HepG2 (cell line): ENCODE measurements around the gene HENMT1. TPM values are rescaled to one million over a fixed set of nuclear protein-coding genes. Genes with fewer than 3 reads are reported as not detected.

ENCODE experiments used
- ATAC-seq: fragments of 200-7000 bp; cut with Tn5 transposase; 3 replicates; pipeline ENCODE4 v1.9.1; 2020; ENCODE audit warnings: mild to moderate bottlenecking, moderate library complexity
- BruUV-seq: library from RNA; stranded (reverse); fragments of 400-500 nt; replicated peaks from 2 replicates; lab custom pipeline; 2021; lab: Mats Ljungman, UMichigan
- CTCF ChIA-PET: fragments of 300-600 bp; formaldehyde crosslinking; extraction: SDS; loops from one replicate; lab custom pipeline; 2021; ENCODE audit warnings: low total read pairs, inconsistent platforms, low intra/inter-chr PET ratio; lab: Yijun Ruan, JAX
- POLR2A ChIA-PET: fragments of 350-600 bp; sonication (Branson Sonifier 250); formaldehyde crosslinking; loops from one replicate; lab custom pipeline; 2020; ENCODE audit warnings: antibody characterized with exemption, inconsistent platforms; lab: Yijun Ruan, JAX
- DNase-seq: peaks from one replicate; pipeline ENCODE4 v3.0.0-alpha.2; 2015; ENCODE audit warnings: low spot score
- FAIRE-seq: peaks from 3 replicates; lab custom pipeline; 2011; peaks lifted over from hg19 to GRCh38; lab: Jason Lieb, UNC
- H2AFZ ChIP-seq: one replicate; pipeline ENCODE4 v1.6.1; 2011; ENCODE audit warnings: low read length, inconsistent platforms
- H3K27ac ChIP-seq: fragments of 300-600 bp; 3 replicates; pipeline ENCODE4 v1.8.0; 2011; ENCODE audit warnings: mixed run types, mild to moderate bottlenecking, mixed read lengths, low read length, inconsistent platforms; ENCODE audit not compliant: insufficient read depth; ENCODE audit errors: extremely low read length
- H3K27me3 ChIP-seq, 2 experiments: fragments of 200-600 bp in 1 of 2; 2 replicates in 1 of 2; 3 replicates in 1 of 2; pipeline versions ENCODE4 v1.6.0 to v1.8.0; 2011; ENCODE audit warnings: low read length in 2 of 2, mild to moderate bottlenecking in 2 of 2, moderate library complexity in 2 of 2, inconsistent platforms in 1 of 2; ENCODE audit not compliant: insufficient read depth in 2 of 2, control insufficient read depth in 1 of 2
- H3K36me3 ChIP-seq, 2 experiments: fragments of 200-600 bp in 1 of 2; replicated peaks in 1 of 2; 2 replicates in 1 of 2; 3 replicates in 1 of 2; pipeline versions ENCODE4 v1.5.1 to v1.8.0; 2011; ENCODE audit warnings: low read length in 2 of 2, inconsistent platforms in 1 of 2; ENCODE audit not compliant: insufficient read depth in 2 of 2, control insufficient read depth in 1 of 2
- H3K4me1 ChIP-seq: 2 replicates; pipeline ENCODE4 v1.5.1; 2012; ENCODE audit warnings: low read length, inconsistent platforms; ENCODE audit not compliant: insufficient read depth
- H3K4me2 ChIP-seq: 2 replicates; pipeline ENCODE4 v1.6.0; 2011; ENCODE audit warnings: low read depth, low read length, inconsistent platforms
- H3K4me3 ChIP-seq, 3 experiments: fragments of 200-600 bp in 1 of 3; sonication (generic), shearing (Covaris generic) in 1 of 3; replicated peaks in 1 of 3; 2 replicates each; pipeline ENCODE4 v1.5.1; 2011 to 2016; ENCODE audit warnings: low read length in 3 of 3, inconsistent platforms in 2 of 3, low read depth in 2 of 3, mild to moderate bottlenecking in 2 of 3, control low read depth in 1 of 3, mixed read lengths in 1 of 3; ENCODE audit not compliant: insufficient read depth in 1 of 3
- H3K79me2 ChIP-seq: one replicate; pipeline ENCODE4 v1.6.1; 2011; ENCODE audit warnings: low read length, inconsistent platforms; ENCODE audit not compliant: insufficient read depth
- H3K9ac ChIP-seq: 2 replicates; pipeline ENCODE4 v1.6.0; 2011; ENCODE audit warnings: mild to moderate bottlenecking, low read depth, low read length, inconsistent platforms; ENCODE audit not compliant: insufficient read depth
- H3K9me3 ChIP-seq: 2 replicates; pipeline ENCODE4 v1.5.1; 2012; ENCODE audit warnings: mild to moderate bottlenecking, low read length
- H4K20me1 ChIP-seq: 2 replicates; pipeline ENCODE4 v1.6.0; 2011; ENCODE audit warnings: inconsistent platforms, mild to moderate bottlenecking, low read length, moderate library complexity; ENCODE audit not compliant: insufficient read depth
- BRD4 ChIP-seq: sonication (generic); formaldehyde crosslinking; IDR thresholded peaks from 2 replicates; pipeline ENCODE4 v1.4.0; 2020; ENCODE audit warnings: missing genetic modification reagents
- HDAC1 ChIP-seq: sonication (generic); formaldehyde crosslinking; IDR thresholded peaks from 2 replicates; pipeline ENCODE4 v1.5.1; 2020; ENCODE audit warnings: mild to moderate bottlenecking, missing genetic modification reagents
- HNRNPUL1 ChIP-seq: fragments of 200-400 bp; formaldehyde crosslinking; IDR thresholded peaks from 2 replicates; pipeline ENCODE4 v1.6.1; 2017; ENCODE audit warnings: low read depth, mild to moderate bottlenecking, low read length, moderate library complexity
- IRX3 ChIP-seq: sonication (generic); formaldehyde crosslinking; IDR thresholded peaks from 2 replicates; pipeline ENCODE4 v1.8.1; 2023; ENCODE audit warnings: mild to moderate bottlenecking, low read depth, missing genetic modification reagents, borderline replicate concordance
- KAT8 ChIP-seq: IDR thresholded peaks from 2 replicates; pipeline ENCODE4 v1.6.1; 2016; ENCODE audit warnings: missing genetic modification reagents, missing compliant biosample characterization
- SIX4 ChIP-seq: sonication (generic); formaldehyde crosslinking; IDR thresholded peaks from 2 replicates; pipeline ENCODE4 v1.4.0; 2020; ENCODE audit warnings: missing genetic modification reagents
- SMAD3 ChIP-seq: sonication (generic); formaldehyde crosslinking; IDR thresholded peaks from 2 replicates; pipeline ENCODE4 v1.4.0; 2020; ENCODE audit warnings: missing genetic modification reagents
- SNAPC2 ChIP-seq: sonication (generic); formaldehyde crosslinking; IDR thresholded peaks from 2 replicates; pipeline ENCODE4 v1.8.1; 2022; ENCODE audit warnings: mild to moderate bottlenecking, missing genetic modification reagents
- THYN1 ChIP-seq: sonication (generic); formaldehyde crosslinking; IDR thresholded peaks from 2 replicates; pipeline ENCODE4 v1.8.1; 2023; ENCODE audit warnings: low read depth, mild to moderate bottlenecking, moderate library complexity, missing genetic modification reagents, borderline replicate concordance
- TMF1 ChIP-seq: sonication (generic); formaldehyde crosslinking; IDR thresholded peaks from 2 replicates; pipeline ENCODE4 v1.8.1; 2022; ENCODE audit warnings: low read depth, missing genetic modification reagents
- ZFP37 ChIP-seq: sonication (generic); formaldehyde crosslinking; IDR thresholded peaks from 2 replicates; pipeline ENCODE4 v1.4.0; 2020; ENCODE audit warnings: missing genetic modification reagents, borderline replicate concordance
- ZNF138 ChIP-seq: sonication (generic); formaldehyde crosslinking; IDR thresholded peaks from 2 replicates; pipeline ENCODE4 v1.5.0; 2020; ENCODE audit warnings: mild to moderate bottlenecking, low read depth, missing genetic modification reagents
- ZNF20 ChIP-seq: sonication (generic); formaldehyde crosslinking; IDR thresholded peaks from 2 replicates; pipeline ENCODE4 v1.4.0; 2020; ENCODE audit warnings: mild to moderate bottlenecking, moderate library complexity, missing genetic modification reagents
- ZNF333 ChIP-seq: sonication (generic); formaldehyde crosslinking; IDR thresholded peaks from 2 replicates; pipeline ENCODE4 v1.4.0; 2020; ENCODE audit warnings: mild to moderate bottlenecking, missing genetic modification reagents, borderline replicate concordance
- ZNF777 ChIP-seq: sonication (generic); formaldehyde crosslinking; IDR thresholded peaks from 2 replicates; pipeline ENCODE4 v1.4.0; 2020; ENCODE audit warnings: missing genetic modification reagents
- WGBS: methylation state at CpG from one replicate; pipeline ENCODE4 v1.1.6; 2017; ENCODE audit warnings: low lambda C conversion rate; 5-methylcytosine and 5-hydroxymethylcytosine counted together
- in situ Hi-C: cut with HindIII; loops from 2 replicates; pipeline ENCODE4 v1.10.0; 2017; ENCODE audit warnings: low pct_unique_long_range_greater_than_20kb; ENCODE audit not compliant: extremely low pct_ligation_motif_present
- intact Hi-C: fragments of 100-400 bp; cut with micrococcal nuclease; formaldehyde crosslinking; loops from one replicate; pipeline ENCODE4 v1.10.0; 2022; ENCODE audit not compliant: unreplicated experiment
- polyA plus RNA-seq, 8 experiments: library from polyadenylated mRNA; depleted of rRNA in 3 of 8; stranded (reverse) in 7 of 8; unstranded in 1 of 8; fragments of >200 nt; fragmentation: Illumina TruSeq in 4 of 8; extraction: Trizol in 4 of 8; gene quantifications; 2 replicates each; pipeline versions ENCODE4 v1.2.1 to v1.2.3, GENCODE V29; 2011 to 2016; ENCODE audit warnings: low read depth in 4 of 8, missing spikeins in 1 of 8, mixed read lengths in 1 of 8; ENCODE audit not compliant: insufficient read depth in 1 of 8
- total RNA-seq, 5 experiments: library from RNA; depleted of rRNA; stranded (reverse); fragments of >200 nt; fragmentation: Illumina TruSeq; extraction: Trizol; gene quantifications; 2 replicates each; pipeline ENCODE4 v1.2.3, GENCODE V29; 2016; ENCODE audit warnings: low read depth in 1 of 5
- TF ChIP-seq, protein P1 (sequence below): sonication (generic); formaldehyde crosslinking; IDR thresholded peaks from 2 replicates; pipeline ENCODE4 v1.4.0; 2020; ENCODE audit warnings: missing genetic modification reagents
- TF ChIP-seq, protein P2 (sequence below): sonication (generic); formaldehyde crosslinking; IDR thresholded peaks from 2 replicates; pipeline ENCODE4 v1.8.1; 2023; ENCODE audit warnings: mild to moderate bottlenecking, inconsistent platforms, moderate library complexity, missing genetic modification reagents, borderline replicate concordance

The HENMT1 gene
- total and polyA plus RNA-seq, 2 of the 13 experiments (the other 11 are each of a cell fraction or from before 2014, with no cell fraction given), result not detected

DNA sequence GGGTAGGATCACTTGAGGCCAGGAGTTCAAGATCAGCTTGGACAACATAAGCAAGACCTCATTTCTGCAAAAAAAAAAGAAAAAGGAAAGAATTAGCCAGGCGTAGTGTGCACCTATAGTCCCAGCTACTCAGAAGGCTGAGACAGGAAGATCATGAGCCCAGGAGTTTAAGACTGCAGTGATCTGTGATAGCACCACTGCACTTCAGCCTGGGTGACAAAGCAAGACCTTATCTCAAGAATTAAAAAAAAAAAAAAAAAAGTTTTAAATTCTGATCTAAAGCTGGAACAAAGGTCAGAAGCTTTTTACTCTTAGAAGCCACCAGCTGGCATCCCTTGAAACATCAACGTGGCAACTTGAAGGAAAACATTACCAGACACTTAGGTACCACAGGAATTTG, 45.3 kb downstream of the HENMT1 start (continued):
- TF ChIP-seq, protein P1, sequence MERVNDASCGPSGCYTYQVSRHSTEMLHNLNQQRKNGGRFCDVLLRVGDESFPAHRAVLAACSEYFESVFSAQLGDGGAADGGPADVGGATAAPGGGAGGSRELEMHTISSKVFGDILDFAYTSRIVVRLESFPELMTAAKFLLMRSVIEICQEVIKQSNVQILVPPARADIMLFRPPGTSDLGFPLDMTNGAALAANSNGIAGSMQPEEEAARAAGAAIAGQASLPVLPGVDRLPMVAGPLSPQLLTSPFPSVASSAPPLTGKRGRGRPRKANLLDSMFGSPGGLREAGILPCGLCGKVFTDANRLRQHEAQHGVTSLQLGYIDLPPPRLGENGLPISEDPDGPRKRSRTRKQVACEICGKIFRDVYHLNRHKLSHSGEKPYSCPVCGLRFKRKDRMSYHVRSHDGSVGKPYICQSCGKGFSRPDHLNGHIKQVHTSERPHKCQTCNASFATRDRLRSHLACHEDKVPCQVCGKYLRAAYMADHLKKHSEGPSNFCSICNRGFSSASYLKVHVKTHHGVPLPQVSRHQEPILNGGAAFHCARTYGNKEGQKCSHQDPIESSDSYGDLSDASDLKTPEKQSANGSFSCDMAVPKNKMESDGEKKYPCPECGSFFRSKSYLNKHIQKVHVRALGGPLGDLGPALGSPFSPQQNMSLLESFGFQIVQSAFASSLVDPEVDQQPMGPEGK, result no peak

DNA sequence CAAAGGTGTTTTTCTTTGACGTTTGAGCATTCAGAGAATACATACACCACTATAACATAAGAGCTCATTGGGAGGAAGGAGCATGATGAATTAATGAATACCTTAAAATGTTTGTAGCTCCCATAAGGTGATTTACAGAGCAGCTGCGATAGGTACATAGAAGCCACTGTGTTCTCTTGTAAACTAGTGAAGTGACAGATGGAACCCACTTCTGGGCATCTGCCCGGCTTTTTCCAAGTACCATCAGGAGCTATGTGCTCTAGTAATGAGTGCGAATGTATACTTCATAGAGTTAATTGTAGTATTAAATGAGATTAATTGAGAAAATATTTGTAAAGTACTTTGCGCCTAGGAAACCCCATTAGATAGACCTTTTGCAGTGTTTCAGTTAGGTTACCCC, 48.4 kb downstream of the HENMT1 start:
- H3K4me3 ChIP-seq, result no peak overlapping the region
- no TSS peak for BruUV-seq
- H3K79me2 ChIP-seq, result no peaks in the 10 kb centered on the region
- no peak overlapping the region for H3K4me2 ChIP-seq
- no peak overlapping the region for H3K27ac ChIP-seq
- DNase-seq, result no peak
- in situ Hi-C loops, result no loop called here
- no peaks in the 10 kb centered on the region for H3K36me3 ChIP-seq
- FAIRE-seq, result no peak
- ChIA-PET POLR2A (no interaction called here), CTCF (no interaction called here)
- H3K9me3 ChIP-seq, result no peaks in the 10 kb centered on the region
- H3K27me3 ChIP-seq, result no peaks in the 10 kb centered on the region
- no peak for ATAC-seq
- no peak for TF ChIP-seq ZNF20 (CRISPR knock-in tag)
- TF ChIP-seq KAT8 (CRISPR knock-in tag), result no peak
- TF ChIP-seq SMAD3 (CRISPR knock-in tag), result no peak
- no peak for TF ChIP-seq HDAC1 (CRISPR knock-in tag)
- no peak for TF ChIP-seq SNAPC2 (CRISPR knock-in tag)
- TF ChIP-seq TMF1 (CRISPR knock-in tag), result no peak
- TF ChIP-seq ZNF138 (CRISPR knock-in tag), result no peak
- TF ChIP-seq ZNF333, result no peak
- no peak for TF ChIP-seq ZFP37
- no peak for TF ChIP-seq SIX4
- TF ChIP-seq BRD4 (CRISPR knock-in tag), result no peak
- no peak for TF ChIP-seq HNRNPUL1
- TF ChIP-seq THYN1 (CRISPR knock-in tag), result no peak
- no peak for TF ChIP-seq IRX3 (CRISPR knock-in tag)
- TF ChIP-seq ZNF777 (CRISPR knock-in tag), result no peak
- TF ChIP-seq, protein P2, sequence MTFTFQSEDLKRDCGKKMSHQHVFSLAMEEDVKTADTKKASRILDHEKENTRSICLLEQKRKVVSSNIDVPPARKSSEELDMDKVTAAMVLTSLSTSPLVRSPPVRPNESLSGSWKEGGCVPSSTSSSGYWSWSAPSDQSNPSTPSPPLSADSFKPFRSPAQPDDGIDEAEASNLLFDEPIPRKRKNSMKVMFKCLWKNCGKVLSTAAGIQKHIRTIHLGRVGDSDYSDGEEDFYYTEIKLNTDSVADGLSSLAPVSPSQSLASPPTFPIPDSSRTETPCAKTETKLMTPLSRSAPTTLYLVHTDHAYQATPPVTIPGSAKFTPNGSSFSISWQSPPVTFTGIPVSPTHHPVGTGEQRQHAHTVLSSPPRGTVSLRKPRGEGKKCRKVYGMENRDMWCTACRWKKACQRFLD, result no peak
- H3K9ac ChIP-seq, result no peak overlapping the region
- no peaks in the 10 kb centered on the region; the same call in 1 of the 2 replicates for H3K4me1 ChIP-seq
- intact Hi-C loops, result no loop called here
- 82% methylated on average over 5 of the region's 5 CpGs for WGBS
- no peak overlapping the region for H2AFZ ChIP-seq
- no peaks in the 10 kb centered on the region for H4K20me1 ChIP-seq
